Activated gamma-delta T cell treated with anti-CD3 and anti-CD28 coated beads, Interleukin-2, amount 50 U/mL, for 16 hours (primary cell): ENCODE measurements around the gene N4BP2L1.

Experiments
- DNase-seq: peaks from one replicate; pipeline ENCODE4 v3.0.0-alpha.2; 2020; ENCODE audit warnings: low read depth

N4BP2L1 gene

DNA sequence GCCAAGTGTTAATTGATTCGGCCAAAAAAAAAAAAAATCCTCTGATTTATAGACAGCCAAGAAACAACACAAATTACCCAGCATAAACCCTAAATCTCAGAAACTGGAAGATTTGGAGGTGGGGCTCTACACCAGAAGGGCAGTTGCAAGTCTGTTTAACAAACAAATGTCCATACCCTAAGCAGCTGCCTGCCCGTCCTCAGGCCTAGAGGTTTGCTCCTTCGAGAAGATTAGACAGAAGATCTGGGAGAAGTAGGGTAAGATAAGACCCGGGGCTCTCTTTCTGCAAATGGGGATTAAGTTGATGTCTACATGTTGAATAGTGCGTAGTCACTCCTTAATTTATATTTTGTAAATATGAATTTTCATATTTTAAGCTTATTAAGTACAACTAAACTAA, 3.4 kb upstream of the N4BP2L1 start:
- no peak for DNase-seq

- DNase-seq: no peak
Observed at GRCh38 chr13:32430018-32430747, 2.3 kb upstream of the N4BP2L1 start.

DNA sequence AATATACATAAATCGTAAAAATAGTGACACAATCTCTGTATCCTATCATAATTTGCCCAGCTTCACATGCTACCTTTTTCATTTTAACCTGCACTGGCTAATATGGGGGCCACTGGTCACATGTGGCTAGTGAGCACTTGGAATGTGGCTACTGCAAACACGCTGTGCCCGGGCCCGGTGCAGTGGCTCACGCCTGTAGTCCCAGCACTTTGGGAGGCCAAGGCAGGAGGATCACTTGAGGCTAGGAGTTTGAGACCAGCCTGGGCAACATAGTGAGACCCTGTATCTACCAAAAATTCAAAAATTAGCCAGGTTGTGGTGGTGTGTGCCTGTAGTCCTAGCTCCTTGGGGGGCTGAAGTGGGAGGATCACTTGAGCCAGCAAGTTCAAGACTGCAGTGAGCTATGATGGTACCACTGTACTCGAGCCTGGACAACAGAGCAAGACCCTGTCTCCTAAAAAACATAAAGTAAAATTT, 1.5 kb upstream of the N4BP2L1 start:
- DNase-seq: no peak

GRCh38 chr13:32428581-32429432, 877 bp upstream of the N4BP2L1 start:
- no peak for DNase-seq

- peak; percentile 26 for DNase-seq
Observed at GRCh38 chr13:32426990-32427851, 709 bp downstream of the N4BP2L1 start.

DNA sequence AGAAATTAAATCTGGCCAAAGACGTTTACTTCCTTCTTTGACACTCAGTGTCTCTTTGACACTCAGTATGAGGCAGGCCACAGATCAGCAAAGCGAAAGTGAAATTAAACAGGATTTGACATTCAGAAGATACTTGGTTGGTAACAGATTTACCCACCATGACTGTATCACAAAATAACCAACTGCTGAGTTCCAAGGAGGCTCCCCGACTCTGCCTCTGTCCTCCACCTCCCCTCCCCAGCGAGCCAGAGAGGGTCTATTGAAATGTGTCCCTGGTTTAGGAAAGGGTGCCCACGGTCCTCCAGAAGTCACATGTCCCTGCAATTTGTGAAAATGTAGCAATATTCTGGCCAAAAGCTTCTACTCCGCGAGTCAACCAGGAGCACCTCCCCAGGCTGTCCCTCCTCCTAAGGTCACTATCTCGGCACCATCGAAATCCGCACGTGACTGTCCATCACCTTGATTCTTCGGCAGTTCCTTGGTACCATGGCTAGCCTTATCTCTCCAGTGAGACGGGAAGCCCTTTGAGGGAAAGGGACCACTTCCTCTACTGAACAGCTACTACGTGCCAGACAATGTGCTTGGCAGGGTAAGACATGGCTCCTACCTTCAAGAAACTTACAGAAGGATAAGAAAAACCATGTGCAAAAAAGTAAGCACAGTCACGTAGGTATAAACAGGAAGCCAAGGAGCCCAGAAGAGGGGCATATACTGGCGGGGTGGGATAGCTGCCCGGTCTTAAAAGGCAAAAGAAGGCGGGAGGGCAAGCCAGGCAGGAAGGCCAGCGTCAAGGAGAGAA, 1.5 kb downstream of the N4BP2L1 start:
- DNase-seq: peak; percentile 4

DNA sequence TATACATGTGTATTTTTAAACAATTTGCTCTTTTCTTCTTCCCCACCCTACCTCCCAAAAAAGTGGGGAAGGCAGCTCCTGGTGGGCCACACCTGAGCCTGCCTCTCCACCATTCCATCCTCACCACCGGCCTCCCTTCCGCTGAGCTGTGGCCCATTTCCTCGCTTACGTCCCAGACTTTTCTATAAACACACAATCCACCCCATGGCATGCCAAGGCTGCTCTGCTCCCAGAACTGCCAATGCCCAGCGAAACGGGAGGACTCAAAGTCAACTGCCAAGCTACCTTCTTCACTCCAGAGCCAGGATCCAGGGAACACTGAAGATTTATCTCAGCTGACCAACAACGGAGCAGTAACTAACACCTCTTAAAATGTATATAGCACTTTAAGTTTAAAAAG, 2.8 kb downstream of the N4BP2L1 start:
- no peak for DNase-seq

DNA sequence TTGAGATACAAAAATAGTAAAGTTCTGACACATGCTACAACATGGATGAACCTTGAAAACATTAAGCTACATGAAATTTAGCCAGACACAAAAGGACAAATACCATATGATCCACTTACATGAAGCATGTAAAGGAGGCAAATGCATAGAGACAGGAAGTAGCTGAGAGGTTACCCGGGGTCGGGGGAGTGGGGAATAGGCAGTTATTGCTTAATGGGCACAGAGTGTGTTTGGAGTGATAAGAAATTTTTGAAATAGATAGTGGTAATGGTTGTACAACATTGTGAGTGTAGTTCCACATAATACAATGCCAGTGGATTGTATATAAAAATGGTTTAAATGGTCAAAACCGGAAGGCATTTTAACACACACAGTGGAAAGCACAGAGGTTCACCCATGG, 4.3 kb downstream of the N4BP2L1 start:
- DNase-seq: no peak

DNA sequence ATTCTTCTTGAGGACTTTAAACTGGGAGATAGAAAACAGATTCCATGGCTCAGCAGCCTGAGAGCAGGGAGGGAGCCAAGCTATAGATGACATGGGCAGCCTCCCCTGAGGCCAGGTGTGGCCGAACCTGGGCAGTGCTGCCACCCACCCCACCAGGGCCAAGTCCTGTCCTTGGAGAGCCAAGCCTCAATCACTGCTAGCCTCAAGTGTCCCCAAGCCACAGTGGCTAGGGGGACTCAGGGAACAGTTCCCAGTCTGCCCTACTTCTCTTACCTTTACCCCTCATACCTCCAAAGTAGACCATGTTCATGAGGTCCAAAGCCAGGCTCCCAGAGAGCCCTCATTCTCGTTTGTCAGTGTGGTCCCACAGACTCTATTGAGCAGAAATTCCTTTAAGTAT, 8.1 kb downstream of the N4BP2L1 start:
- DNase-seq: no peak

DNA sequence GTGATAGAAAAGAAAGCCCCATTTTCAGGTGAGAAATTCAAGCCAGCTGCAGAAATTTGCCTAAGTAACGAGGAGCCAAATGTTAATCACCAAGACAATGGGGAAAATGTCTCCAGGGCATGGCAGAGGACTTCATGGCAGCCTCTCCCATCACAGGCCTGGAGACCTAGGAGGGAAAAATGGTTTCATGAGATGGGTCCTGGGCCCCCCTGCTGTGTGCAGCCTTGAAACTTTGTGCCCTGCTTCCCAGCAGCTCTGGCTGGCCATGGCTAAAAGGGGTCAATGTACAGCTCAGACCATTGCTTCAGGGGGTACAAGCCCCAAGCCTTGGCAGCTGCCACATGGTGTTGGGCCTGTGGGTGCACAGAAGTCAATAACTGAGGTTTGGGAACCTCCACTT, 9.9 kb downstream of the N4BP2L1 start:
- DNase-seq: no peak

GRCh38 chr13:32415019-32415418, 12.9 kb downstream of the N4BP2L1 start:
- DNase-seq: no peak

DNA sequence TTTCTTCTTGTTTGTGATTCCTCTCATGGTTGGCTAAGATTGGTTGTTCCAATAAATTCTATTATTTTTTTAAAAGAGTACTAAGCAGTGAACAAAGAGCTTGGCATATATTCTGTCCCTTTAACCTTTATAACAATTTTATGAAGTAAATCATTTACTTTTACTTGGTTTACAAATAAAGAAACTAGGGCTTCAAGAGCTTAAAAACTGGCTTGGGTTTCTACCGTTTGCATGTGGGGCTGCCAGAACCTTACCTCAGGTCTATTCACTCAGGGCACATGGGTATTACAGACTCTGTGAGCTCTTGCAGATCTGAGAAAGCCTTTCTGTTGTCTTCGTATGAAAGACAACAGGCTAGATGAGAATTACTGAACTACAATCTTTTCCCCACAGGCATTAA, 13.3 kb downstream of the N4BP2L1 start:
- no peak for DNase-seq

DNA sequence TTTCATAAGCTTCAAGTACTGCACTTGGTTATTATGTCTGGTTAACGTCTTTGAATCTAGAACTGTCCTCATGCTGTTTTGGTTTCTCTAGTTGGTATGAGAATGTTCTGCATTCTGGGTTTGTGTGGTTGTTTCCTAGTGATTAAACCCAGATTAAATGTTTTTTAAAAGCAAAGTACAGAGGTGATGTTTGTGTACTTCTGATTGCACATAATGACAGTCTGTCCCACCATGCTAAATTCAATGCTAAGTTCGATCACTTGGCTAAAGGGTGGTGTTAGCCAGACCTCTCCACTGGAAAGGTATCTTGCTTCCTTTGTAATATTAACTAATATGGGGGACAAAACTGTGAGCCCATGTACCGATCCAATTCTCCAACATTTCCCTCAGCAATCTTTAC, 14.6 kb downstream of the N4BP2L1 start:
- no peak for DNase-seq

- DNase-seq: no peak
Observed at GRCh38 chr13:32409561-32410421, 18.1 kb downstream of the N4BP2L1 start.

GRCh38 chr13:32409001-32409313, 19.0 kb downstream of the N4BP2L1 start:
- no peak for DNase-seq

DNA sequence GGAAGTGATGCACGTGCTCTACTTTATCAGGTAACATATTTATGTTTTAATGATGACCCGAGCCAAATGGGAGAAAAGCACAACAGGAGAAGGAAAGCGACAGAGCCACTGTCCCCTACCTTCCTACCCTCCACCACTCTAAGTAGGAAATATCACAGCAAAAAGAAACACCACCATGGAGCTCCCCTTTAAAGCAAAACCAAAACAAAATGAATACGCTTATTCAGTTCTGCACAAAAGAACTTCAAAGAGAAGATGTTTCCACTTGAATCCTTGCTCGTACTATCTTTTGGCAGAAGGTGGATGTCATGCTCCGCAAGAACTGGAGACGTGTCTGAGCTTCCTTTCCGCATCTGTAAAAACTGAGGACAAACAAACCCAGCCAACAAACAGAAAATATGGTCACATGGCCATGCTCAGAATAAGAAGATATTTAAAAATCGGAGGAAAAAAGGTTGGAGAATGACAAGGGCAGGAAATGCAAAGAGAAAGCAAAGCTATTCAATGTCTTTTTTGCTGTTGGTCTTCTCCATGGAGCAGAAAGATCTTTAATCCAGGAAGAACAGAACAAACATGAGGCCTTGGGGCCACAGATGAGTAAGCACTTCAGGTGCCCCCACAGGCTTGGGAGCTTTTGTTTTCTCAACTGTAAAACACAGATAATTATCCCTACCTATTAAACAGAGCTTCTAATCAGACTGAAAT, 19.5 kb downstream of the N4BP2L1 start:
- DNase-seq: no peak

DNA sequence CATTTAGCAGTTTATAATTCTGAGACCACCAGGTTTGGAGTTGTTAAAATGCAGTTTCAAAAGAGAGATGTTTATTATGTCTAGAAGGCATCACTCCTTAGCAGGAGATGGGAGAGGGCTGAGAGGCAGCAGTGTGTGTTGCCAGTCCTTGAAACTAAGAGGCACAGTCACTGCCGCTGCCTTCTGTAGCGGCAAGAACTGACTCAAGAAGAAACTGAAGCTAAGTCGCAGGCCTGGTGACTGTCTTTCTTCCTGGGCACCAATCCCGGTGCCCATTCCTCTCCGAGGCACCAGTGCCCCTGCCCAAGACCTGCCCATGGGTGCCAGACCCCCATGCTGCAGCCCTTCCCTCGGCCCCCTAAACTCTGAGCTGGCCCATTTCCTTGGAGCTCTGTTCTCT, 20.1 kb downstream of the N4BP2L1 start:
- DNase-seq: no peak

DNA sequence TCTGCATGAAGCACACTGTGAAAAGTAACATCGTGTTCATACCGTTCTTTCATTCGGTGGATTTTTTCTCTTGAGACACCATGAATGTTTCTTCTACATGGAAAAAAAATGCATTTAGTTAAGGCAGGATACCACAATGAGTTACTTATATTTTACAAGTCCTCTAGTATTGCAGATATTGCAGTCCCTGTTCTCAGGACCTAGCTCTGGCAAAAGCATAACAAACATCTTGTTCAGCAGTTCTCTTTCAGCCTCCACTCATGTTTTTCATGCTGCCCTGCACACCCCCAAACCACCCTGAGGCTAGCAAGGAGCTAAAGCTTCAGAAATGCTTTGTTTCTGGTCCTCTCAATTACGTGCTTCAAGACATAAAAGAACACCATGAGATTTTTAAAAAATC, 24.8 kb downstream of the N4BP2L1 start:
- no peak for DNase-seq

- no peak for DNase-seq
Observed at GRCh38 chr13:32391101-32391619, 36.8 kb downstream of the N4BP2L1 start.

DNA sequence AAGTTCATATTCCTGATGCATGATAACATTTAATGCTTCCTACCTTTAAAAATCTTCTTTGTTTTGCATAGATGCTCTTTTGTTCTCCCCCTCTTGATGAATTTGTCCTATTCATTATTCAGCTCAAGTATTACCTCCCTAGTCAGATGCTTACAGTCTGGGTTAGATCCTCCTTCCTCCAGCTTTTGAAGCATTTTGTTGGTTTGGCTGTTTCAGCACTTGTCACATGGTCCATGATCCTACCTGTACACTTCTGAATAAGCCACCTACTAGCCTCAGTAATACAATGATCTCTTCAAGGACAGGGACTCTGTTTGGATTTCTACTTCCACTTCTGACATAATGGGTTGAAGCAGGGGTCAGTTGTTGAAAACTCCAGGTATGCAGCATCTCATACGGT, 37.4 kb downstream of the N4BP2L1 start:
- no peak for DNase-seq
